Loucy (cell line): Measurements from ENCODE around the gene GLA.

Experiments used
- H2AFZ ChIP-seq: fragments of 200-600 bp; sonication (generic); 2 replicates; pipeline ENCODE4 v1.6.0; 2016; ENCODE audit warnings: antibody characterized with exemption, mild to moderate bottlenecking, low read length, moderate library complexity
- H3F3A ChIP-seq: fragments of 200-600 bp; 2 replicates; pipeline ENCODE4 v1.6.0; 2016; ENCODE audit warnings: antibody characterized with exemption, low read depth, mild to moderate bottlenecking
- H3K27me3 ChIP-seq: fragments of 200-600 bp; sonication (generic); 2 replicates; pipeline ENCODE4 v1.6.1; 2014; ENCODE audit warnings: low read length, mild to moderate bottlenecking; ENCODE audit not compliant: insufficient read depth, poor library complexity, severe bottlenecking
- H3K36me3 ChIP-seq: fragments of 200-600 bp; sonication (generic); 2 replicates; pipeline ENCODE4 v1.6.1; 2016; ENCODE audit warnings: low read length; ENCODE audit not compliant: insufficient read depth
- H3K4me1 ChIP-seq: fragments of 200-600 bp; sonication (generic); 2 replicates; pipeline ENCODE4 v1.5.1; 2014; ENCODE audit warnings: low read length, mild to moderate bottlenecking; ENCODE audit not compliant: insufficient read depth, poor library complexity, severe bottlenecking
- H3K4me2 ChIP-seq: fragments of 200-600 bp; sonication (generic); 2 replicates; pipeline ENCODE4 v1.6.0; 2014; ENCODE audit warnings: antibody characterized with exemption, low read length, low read depth, mild to moderate bottlenecking; ENCODE audit not compliant: poor library complexity, severe bottlenecking
- H3K4me3 ChIP-seq: fragments of 200-600 bp; sonication (generic); 2 replicates; pipeline ENCODE4 v1.5.1; 2014; ENCODE audit warnings: low read length, mild to moderate bottlenecking, mixed read lengths; ENCODE audit not compliant: poor library complexity, severe bottlenecking
- H3K79me2 ChIP-seq: fragments of 200-600 bp; sonication (generic); 2 replicates; pipeline ENCODE4 v1.6.1; 2014; ENCODE audit warnings: low read length; ENCODE audit not compliant: insufficient read depth
- H3K9ac ChIP-seq: fragments of 200-600 bp; sonication (generic); 2 replicates; pipeline ENCODE4 v1.6.0; 2014; ENCODE audit warnings: mild to moderate bottlenecking, low read depth, low read length, moderate library complexity; ENCODE audit not compliant: poor library complexity, severe bottlenecking
- H3K9me2 ChIP-seq: fragments of 200-600 bp; sonication (generic); replicated peaks from 2 replicates; pipeline ENCODE4 v1.6.1; 2016; ENCODE audit warnings: low read depth, low read length, mixed read lengths
- H3K9me3 ChIP-seq: fragments of 200-600 bp; sonication (generic); 2 replicates; pipeline ENCODE4 v1.6.1; 2014; ENCODE audit warnings: mild to moderate bottlenecking, antibody characterized with exemption, low read length, low read depth; ENCODE audit not compliant: insufficient read depth
- H4K20me1 ChIP-seq: fragments of 200-600 bp; sonication (generic); 2 replicates; pipeline ENCODE4 v1.6.0; 2014; ENCODE audit warnings: antibody characterized with exemption, low read length, mild to moderate bottlenecking; ENCODE audit not compliant: insufficient read depth, poor library complexity, severe bottlenecking
- EZH2phosphoT487 ChIP-seq: fragments of 200-600 bp; IDR thresholded peaks from 2 replicates; pipeline ENCODE4 v1.6.1; 2018; ENCODE audit warnings: antibody characterized with exemption, mild to moderate bottlenecking, moderate library complexity, borderline replicate concordance
- TF ChIP-seq, protein P1 (sequence below): fragments of 200-600 bp; sonication (generic); conservative IDR thresholded peaks from 2 replicates; pipeline ENCODE4 v1.5.1; 2014; ENCODE audit warnings: mild to moderate bottlenecking, antibody characterized with exemption, low read length

Gene GLA

DNA sequence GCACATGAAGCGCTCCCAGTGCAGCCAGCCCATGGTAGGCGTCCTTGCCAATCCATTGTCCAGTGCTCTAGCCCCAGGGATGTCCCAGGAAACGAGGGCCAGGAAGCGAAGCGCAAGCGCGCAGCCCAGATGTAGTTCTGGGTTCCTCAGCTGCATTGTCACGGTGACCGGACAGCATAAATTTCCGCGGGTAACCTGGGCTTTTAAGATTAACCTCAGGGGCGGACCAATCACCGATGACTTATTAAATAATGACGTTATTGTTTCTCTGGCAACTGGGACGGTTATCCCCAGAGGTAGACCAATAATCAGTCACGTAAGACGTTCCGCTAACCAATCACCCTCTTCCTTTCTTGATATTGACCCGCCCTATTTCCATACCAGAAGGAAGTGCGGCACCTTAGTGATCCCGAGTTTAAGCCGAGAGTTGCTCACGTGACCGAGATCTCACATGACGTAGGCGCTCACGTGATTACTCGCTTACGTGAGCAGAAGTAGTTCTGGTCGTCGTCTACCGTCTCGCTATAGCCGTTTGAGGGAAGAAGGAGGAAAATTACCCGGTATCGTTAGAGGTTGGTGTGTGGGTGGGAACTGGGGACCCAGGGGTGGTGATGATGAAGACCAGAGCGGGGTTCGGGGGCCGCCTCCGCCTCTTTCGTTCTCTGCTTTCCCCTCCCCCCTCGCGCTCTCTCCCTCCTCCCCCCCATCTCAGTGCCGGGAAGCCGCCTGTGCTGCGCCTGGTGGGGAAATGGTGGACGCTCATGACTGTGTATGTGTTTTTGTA is at the start of gene GLA, which contains the start of gene HNRNPH2:
GLA (minus strand) TSS at position 178 of the 784 bp plus-strand sequence; CDS start at position 156, 22 bp downstream.
HNRNPH2 (plus strand) TSS at position 475 of the 784 bp plus-strand sequence. CDS start 3,767 bp downstream, outside the sequence.
- H3K9ac ChIP-seq = peak within 1 kb of the TSS; percentile 86
- H3F3A ChIP-seq = no peaks in the 10 kb centered on the region
- H3K4me2 ChIP-seq = peak within 1 kb of the TSS; percentile 83
- peaks cover 61% of the 10 kb centered on the region for H3K79me2 ChIP-seq
- H4K20me1 ChIP-seq = peaks cover 16% of the 10 kb centered on the region
- TF ChIP-seq EZH2phosphoT487 = no peak
- TF ChIP-seq, protein P1, sequence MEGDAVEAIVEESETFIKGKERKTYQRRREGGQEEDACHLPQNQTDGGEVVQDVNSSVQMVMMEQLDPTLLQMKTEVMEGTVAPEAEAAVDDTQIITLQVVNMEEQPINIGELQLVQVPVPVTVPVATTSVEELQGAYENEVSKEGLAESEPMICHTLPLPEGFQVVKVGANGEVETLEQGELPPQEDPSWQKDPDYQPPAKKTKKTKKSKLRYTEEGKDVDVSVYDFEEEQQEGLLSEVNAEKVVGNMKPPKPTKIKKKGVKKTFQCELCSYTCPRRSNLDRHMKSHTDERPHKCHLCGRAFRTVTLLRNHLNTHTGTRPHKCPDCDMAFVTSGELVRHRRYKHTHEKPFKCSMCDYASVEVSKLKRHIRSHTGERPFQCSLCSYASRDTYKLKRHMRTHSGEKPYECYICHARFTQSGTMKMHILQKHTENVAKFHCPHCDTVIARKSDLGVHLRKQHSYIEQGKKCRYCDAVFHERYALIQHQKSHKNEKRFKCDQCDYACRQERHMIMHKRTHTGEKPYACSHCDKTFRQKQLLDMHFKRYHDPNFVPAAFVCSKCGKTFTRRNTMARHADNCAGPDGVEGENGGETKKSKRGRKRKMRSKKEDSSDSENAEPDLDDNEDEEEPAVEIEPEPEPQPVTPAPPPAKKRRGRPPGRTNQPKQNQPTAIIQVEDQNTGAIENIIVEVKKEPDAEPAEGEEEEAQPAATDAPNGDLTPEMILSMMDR = no peak
- H3K9me2 ChIP-seq = no peaks in the 10 kb centered on the region
- peak within 1 kb of the TSS; percentile 95 for H3K4me3 ChIP-seq
- H3K27me3 ChIP-seq = no peaks in the 10 kb centered on the region
- peaks cover 6% of the 10 kb centered on the region for H3K4me1 ChIP-seq
- H3K9me3 ChIP-seq = no peaks in the 10 kb centered on the region
- peaks cover 12% of the 10 kb centered on the region; the same call in 1 of the 2 replicates for H3K36me3 ChIP-seq
- peak within 1 kb of the TSS; percentile 80 for H2AFZ ChIP-seq

DNA sequence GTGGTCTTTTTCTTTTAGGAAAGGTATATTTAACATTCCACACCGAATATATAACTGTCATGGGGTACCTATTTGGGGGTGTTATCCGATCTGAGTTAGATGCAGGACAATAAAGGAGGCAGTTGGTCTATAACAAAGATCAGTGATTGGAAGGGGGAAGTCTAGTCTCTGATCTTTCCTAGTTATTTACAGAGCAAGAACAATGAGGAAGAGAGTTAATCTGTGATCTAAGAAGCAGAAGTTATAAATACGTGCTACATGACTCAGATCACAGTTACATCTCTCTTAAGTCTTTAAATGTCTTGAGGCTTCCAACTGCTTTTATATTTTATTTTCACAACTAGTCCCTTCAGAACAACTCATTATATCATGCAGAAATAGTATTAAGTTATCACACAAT is 44.3 kb upstream of the GLA start:
- H3K79me2 ChIP-seq = no peaks in the 10 kb centered on the region
- H3K27me3 ChIP-seq = no peaks in the 10 kb centered on the region
- no peaks in the 10 kb centered on the region for H3K36me3 ChIP-seq
- no peaks in the 10 kb centered on the region for H3K9me3 ChIP-seq
- H3K4me2 ChIP-seq = no peak overlapping the region
- no peak overlapping the region for H2AFZ ChIP-seq
- no peak overlapping the region for H3K4me3 ChIP-seq
- no peak overlapping the region for H3K9ac ChIP-seq
- no peaks in the 10 kb centered on the region for H3K4me1 ChIP-seq
- no peaks in the 10 kb centered on the region for H4K20me1 ChIP-seq
- no peaks in the 10 kb centered on the region for H3K9me2 ChIP-seq
- no peaks in the 10 kb centered on the region for H3F3A ChIP-seq
- TF ChIP-seq EZH2phosphoT487 = no peak
- TF ChIP-seq, protein P1 = no peak

DNA sequence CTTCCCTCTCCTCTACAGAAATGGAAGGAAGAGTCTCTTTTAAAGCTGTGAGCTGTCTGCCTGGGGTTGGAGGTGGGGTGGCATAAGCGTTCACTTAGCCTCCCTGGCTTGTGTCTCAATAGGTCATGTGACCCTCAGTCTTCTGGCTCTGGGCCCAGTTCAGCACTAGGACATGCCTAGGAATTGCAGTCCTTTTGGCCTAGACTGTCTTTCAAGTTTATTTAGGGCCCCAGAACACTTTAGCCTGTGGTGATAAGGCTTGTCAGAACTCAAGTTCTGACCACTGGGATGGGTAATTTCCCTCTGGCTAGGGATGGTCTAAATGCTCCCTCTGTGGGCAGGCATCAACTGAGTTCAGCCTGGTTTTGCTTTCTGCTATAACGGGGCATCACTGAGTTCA is 43.2 kb upstream of the GLA start:
- no peaks in the 10 kb centered on the region for H3K79me2 ChIP-seq
- H3K4me1 ChIP-seq = no peaks in the 10 kb centered on the region
- no peak overlapping the region for H3K9ac ChIP-seq
- no peaks in the 10 kb centered on the region for H3K27me3 ChIP-seq
- no peaks in the 10 kb centered on the region for H4K20me1 ChIP-seq
- TF ChIP-seq, protein P1 = no peak
- TF ChIP-seq EZH2phosphoT487 = no peak
- H3K9me2 ChIP-seq = no peaks in the 10 kb centered on the region
- no peaks in the 10 kb centered on the region for H3F3A ChIP-seq
- H3K9me3 ChIP-seq = no peaks in the 10 kb centered on the region
- H3K4me3 ChIP-seq = no peak overlapping the region
- no peaks in the 10 kb centered on the region for H3K36me3 ChIP-seq
- no peak overlapping the region for H3K4me2 ChIP-seq
- no peak overlapping the region for H2AFZ ChIP-seq
